GM19395 (cell line): ENCODE results near the gene CIAPIN1.
"Not testable (repeated sequence)": the region's sequence is repeated elsewhere in the genome, so short reads cannot be mapped to it uniquely, and the experiment has no call there.

ENCODE experiments used
- ATAC-seq: cut with Tn5 transposase; IDR thresholded peaks from one replicate; pipeline ENCODE4 v1.9.1; 2021; ENCODE audit warnings: mild to moderate bottlenecking, moderate library complexity; ENCODE audit not compliant: unreplicated experiment

The CIAPIN1 gene

DNA sequence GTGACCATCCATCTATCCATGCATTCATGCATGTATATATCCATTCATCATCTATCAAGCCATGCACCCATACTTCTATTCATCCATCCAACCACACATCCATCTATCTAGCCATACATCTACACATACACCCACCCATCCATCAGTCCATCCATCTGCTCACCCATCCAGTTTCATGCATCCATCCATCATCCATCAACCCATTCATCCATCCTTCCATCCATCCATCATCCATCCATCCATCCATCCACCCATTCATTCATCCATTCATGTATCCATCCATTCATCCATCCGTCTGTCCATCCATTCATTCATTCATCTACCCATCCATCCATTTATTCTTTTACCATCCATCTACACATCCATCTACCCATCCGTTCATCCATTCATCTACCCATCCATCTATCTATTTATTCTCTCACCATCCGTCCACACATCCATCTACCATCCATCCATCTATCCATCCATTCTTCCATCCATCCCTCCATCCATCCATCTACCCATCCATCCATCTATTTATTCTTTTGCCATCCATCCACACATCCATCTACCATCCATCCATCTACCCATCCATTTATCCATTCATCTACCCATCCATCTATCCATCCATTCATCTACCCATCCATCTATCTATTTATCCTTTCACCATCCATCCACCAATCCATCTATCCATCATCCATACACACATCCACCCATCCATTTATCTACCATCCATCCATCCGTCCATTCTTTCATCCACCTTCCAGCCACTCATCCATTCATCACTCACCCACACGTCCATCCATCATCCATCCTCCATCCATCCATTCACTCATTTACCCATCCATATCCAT is 39.4 kb downstream of the CIAPIN1 start:
- ATAC-seq, result no peak

DNA sequence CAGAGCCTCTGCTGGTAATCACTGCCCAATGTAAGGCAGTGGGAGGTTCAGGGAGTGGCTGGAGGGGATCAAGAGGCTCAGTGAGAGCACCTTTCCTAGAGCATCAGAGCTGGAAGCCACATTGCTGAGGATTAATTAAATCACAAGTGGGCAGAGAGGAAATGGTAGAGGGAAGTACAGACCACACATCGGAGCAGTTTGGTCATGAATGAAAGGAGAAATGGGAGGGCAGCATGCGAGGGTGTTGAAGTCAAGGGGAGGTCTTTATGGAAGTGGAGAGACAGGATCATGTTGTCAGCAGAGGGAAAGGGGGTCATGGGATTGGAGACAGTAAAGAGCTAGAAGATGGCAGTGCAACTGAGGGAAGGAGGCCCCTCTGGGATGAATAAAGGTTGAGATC is 40.3 kb downstream of the CIAPIN1 start:
- ATAC-seq, result no peak

DNA sequence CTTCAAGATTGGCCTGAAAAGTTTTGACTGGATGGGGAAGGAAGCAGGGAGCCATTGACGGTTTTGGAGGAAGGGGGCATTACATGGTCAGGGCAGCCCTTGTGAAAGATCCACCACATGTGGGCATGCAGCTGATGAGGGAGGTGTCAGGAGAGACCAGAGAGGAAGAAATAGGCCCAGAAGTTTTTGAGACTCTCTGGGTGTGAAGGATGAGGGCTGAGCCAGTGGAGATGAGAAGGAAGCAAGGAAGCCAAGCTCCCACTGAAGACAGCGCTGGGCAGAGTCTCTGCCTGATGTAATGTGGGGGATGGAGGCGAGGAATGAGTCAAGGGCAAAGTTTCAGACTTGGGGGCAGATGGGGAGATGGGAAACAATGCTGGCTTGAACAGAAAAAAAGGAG is 42.1 kb downstream of the CIAPIN1 start:
- no peak for ATAC-seq

GRCh38 chr16:57403965-57404817 is 43.0 kb downstream of the CIAPIN1 start, which contains the start of gene CCL17:
Gene CCL17, plus strand, starts transcription at chr16:57404767. Its CDS starts 9,166 bp downstream, at chr16:57413933.
- ATAC-seq, result no peak

DNA sequence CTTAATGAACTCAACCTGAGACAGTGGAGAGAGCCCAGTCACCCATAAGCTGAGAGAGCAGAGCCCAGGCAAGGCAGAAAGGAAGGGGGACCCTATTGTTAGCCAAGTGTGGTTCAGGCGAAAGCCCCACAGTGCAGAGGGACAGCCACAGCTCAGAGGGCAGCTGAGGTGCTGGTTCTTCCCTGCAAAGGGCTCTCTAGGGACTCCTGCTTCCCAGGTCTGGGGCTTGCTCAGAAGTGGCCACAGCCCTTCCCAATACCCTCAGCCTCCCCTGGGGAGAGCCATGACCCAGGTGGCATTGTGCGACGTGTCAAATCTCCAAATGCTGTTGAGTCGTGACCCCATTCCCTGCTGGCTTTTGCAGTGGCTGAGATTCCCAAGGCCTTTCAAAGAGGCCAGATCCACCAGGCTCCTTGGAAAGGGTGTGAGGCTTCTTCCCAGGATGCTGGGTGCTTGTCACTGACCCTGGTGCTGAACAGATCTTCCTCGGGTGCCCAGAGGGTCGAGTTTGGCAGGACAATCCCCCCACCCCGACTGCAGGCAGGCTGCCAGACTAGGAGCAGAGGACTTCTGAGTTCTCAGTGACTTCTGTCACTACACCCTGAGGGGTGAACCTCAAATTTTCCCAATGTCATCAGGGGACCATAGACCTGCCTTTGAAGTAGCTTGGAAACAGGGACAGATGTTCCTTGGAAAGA is 45.1 kb downstream of the CIAPIN1 start:
- ATAC-seq, result no peak

GRCh38 chr16:57397493-57397892 is 49.7 kb downstream of the CIAPIN1 start:
- not testable (repeated sequence) for ATAC-seq

DNA sequence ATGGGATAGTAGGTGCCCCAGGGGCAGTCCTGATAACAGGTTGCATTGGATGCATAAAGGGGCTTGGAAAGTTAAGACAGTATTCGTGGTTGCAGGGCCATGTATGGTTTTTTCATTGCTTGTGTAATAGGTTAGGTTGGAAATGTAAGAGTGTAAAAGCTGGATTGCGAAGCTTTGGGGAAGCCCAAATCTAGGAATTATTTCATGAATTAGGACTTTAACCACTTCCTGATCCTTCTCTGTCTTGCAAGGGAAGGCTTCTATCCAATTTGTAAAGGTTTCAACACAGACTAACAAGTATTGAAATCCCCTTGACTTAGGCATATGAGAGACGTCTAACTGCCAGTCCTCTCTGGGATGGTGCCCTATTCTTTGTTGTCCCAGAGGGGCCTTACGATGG is 50.4 kb downstream of the CIAPIN1 start:
- ATAC-seq, result no peak

DNA sequence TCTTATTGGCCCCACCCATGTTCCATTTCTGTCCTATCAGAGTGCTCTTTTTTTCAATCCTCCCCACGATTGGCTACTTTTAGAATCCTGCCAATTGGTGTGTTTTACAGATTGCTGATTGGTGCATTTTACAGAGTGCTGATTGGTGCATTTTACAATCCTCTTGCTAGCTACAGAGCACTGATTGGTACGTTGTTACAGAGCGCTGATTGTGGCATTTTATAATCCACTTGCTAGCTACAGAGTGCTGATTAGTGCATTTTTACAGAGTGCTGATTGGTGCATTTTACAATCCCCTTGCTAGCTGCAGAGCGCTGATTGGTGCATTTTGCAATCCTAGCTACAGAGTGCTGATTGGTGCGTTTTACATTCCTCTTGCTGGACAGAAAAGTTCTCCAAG is 52.2 kb downstream of the CIAPIN1 start:
- no peak for ATAC-seq

DNA sequence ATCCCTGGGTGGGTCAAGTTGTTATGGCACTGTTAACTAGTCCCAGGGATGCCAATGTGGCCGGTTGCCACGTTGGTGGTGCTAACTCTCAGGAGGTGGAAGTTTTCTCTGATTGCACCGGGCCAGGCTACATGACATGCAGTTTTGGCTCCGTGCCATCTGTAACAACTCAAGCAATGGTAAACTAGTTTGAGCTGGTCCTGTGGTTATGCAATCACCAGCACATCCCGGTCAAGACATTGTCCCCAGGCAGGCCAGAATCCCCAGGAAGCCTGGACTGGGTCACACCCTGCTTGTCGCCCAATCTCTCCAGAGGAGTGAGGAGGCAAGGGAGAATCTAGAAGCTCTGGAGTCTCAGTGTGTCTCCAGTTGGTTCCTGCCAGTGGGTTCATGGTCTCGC is 52.7 kb downstream of the CIAPIN1 start:
- no peak for ATAC-seq

DNA sequence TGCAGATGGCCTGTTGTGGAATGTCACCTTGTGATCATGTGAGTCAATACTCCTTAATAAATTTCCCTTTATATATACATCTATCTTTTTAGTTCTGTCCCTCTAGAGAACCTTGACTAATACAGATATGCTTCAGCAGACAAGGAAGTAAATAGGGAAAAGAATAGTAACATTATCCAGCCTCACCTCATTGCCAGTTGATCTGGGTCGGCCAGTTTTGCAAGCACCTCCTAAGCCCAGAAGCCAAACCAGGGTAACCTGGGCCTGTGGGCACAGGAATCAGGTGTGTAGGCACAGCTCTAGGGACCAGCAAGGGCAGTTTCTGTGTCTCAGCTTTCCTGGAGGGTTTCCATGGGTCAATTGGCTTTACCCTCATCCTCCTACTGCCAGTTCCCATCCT is 54.5 kb downstream of the CIAPIN1 start:
- no peak for ATAC-seq

DNA sequence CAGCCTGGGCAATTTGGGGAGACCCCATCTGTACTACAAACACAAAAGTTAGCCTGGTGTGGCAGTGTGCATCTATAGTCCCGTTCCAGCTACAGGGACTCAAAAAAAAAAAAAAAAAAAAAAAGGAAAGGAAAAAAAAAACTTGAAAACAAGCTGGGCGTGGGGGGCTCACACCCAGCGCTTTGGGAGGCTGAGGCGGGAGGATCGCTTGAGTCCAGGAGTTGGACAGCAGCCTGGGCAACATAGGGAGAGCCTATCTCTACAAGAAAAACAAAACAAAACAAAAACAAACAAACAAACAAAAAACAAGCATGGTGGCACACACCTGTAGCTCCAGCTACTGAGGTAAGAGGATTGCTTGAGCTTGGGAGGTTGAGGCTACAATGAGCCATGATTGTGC is 55.5 kb downstream of the CIAPIN1 start:
- no peak for ATAC-seq

GRCh38 chr16:57391300-57391699 is 55.9 kb downstream of the CIAPIN1 start:
- no peak for ATAC-seq

DNA sequence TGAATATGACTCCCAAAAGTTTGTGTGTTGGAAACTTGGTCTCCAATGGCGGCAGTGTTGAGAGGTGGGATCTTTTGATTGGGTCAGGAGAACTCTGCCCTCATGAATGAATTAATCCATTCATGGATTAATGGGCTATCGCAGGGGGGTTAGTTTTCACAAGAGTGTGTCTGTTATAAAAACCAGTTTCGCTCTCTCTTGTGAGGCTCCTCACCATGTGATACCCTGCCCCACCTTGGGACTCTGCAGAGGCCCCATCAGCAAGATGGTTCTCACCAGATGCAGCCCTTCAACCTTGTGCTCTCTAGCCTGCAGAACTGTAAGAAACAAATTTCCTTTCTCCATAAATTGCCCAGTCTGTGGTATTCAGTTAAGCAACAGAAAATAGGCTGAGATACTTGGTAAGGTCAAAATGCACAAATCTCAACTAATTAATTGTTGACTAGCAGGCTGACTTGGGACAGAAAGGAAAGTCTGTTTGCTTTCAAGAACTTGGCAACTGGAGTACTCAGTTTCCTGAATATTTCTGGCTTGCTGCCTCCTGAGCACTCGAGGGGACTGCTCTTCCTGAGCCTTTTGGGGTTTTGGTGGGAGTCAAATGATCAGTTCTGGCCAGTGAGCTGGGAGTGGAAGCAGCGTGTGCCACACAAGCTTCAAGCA is 56.4 kb downstream of the CIAPIN1 start:
- no peak for ATAC-seq

GRCh38 chr16:57389087-57389468 is 58.1 kb downstream of the CIAPIN1 start:
- ATAC-seq, result no peak

GRCh38 chr16:57388359-57389086 is 58.7 kb downstream of the CIAPIN1 start:
- no peak for ATAC-seq

GRCh38 chr16:57387598-57388354 is 59.4 kb downstream of the CIAPIN1 start:
- no peak for ATAC-seq

DNA sequence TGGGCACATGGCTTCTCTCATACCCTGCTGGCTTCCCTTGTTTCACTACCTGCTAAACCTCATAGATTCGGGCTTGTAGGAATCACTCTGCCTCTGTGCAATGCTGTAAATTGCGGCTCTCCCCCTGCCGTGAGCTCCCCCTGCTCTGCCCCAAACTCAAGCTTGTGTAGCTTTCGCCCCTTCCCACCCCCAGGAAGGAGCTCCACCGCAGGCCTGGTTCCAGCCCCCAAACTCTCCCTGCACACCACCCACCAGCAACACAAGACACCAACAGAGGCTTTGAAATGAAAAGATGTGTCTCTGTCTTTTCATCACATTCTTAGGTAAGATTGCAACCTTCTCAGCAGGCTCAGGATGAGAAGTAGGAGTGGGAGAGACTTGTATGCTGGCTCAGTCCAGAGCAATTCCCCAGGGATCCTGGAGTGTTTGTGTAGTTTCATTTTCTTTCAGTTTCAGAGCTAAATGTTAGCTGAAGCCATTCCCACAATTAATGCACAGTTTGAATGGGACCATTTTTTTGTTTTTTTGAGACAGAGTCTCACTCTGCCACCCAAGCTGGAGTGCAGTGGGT is 60.7 kb downstream of the CIAPIN1 start:
- ATAC-seq, result no peak

DNA sequence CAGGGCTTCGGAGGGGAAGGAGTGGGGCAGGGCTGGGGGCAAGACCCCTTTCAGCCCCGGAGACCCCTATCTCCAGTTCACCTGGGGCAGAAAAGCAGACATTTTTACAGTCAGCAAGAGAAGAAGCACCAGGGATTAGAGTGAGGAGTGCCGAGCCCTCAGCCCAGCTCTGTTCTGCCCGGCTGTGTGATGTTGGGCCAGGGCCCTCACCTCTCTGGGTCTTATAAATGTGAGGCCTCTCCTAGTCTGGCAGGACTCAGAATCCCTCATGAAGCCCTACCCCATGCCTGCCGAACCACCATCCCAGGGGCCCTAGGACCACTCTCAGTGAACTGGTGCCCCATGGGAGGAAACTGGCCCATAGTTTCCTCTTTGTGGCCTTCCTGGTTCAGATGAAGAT is 62.1 kb downstream of the CIAPIN1 start:
- no peak for ATAC-seq
